ENCODE data around the gene ASCL3. TPM values are rescaled to one million over a fixed set of nuclear protein-coding genes. Genes with fewer than 3 reads are reported as not detected.
A peak's percentile ranks its signal among the peaks of the same experiment; 100 is the strongest.
"Not testable (repeated sequence)": the region's sequence is repeated elsewhere in the genome, so short reads cannot be mapped to it uniquely, and the experiment has no call there.

The ASCL3 gene
- total and polyA plus RNA-seq, 11 donors: not detected

DNA sequence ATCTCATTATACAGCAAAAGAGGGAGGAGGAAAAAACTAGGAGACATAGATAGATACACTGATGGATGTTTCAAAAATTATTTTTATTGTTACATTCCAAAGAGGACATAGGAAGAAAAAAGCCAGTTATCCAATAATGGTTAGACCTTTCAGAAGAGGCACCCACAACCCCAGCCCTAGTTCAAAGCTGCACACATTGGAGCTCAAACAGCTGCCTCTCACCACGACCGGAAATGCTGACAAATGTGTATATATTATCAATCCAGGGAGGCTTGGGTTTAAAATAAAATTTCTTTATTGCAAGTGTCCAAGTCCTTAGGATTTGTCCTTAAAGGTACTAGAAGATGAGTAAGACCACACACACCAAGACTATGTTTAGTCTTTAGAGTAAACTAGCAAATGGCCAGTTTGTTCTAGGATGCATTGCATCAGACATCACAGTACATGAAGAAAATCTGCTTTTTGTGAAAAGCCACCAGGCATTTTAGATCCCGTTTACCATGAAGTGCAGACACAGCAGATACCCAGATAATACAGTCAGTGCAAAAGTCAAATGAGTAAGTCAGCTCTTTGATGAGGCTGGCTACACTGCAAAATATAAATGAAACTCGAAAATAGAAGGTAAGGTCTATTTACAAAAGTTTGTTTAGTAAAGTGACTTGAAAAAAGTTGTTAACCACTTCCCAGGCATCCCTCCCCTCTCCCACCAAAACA is 4.6 kb upstream of the ASCL3 start:
- peaks cover 0 to 63% (median 49%) of the 10 kb centered on the region in 9 donors for H3K36me3 ChIP-seq
- WGBS, 4 donors: 76 to 83% (median 81%) methylated on average over 4 of the region's 4 CpGs
- H3K27me3 ChIP-seq: no peaks in the 10 kb centered on the region
- H3K4me3 ChIP-seq: no peak overlapping the region
- no peaks in the 10 kb centered on the region for H3K4me1 ChIP-seq
- DNase-seq (no peak), ATAC-seq (no peak)
- H3K9me3 ChIP-seq: no peaks in the 10 kb centered on the region
- TF ChIP-seq, protein P1, sequence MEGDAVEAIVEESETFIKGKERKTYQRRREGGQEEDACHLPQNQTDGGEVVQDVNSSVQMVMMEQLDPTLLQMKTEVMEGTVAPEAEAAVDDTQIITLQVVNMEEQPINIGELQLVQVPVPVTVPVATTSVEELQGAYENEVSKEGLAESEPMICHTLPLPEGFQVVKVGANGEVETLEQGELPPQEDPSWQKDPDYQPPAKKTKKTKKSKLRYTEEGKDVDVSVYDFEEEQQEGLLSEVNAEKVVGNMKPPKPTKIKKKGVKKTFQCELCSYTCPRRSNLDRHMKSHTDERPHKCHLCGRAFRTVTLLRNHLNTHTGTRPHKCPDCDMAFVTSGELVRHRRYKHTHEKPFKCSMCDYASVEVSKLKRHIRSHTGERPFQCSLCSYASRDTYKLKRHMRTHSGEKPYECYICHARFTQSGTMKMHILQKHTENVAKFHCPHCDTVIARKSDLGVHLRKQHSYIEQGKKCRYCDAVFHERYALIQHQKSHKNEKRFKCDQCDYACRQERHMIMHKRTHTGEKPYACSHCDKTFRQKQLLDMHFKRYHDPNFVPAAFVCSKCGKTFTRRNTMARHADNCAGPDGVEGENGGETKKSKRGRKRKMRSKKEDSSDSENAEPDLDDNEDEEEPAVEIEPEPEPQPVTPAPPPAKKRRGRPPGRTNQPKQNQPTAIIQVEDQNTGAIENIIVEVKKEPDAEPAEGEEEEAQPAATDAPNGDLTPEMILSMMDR (IDR thresholded peaks at IDR 0.05): no peak
- no peak for TF ChIP-seq POLR2A (IDR thresholded peaks at IDR 0.05)
- H3K27ac ChIP-seq: no peak overlapping the region
- intact Hi-C loops (cut with DNase I): loop anchor here in 1 of 10 donors (10.0 kb wide), 1 partner anchor 713 kb away; no protein-coding TSS in a partner anchor

DNA sequence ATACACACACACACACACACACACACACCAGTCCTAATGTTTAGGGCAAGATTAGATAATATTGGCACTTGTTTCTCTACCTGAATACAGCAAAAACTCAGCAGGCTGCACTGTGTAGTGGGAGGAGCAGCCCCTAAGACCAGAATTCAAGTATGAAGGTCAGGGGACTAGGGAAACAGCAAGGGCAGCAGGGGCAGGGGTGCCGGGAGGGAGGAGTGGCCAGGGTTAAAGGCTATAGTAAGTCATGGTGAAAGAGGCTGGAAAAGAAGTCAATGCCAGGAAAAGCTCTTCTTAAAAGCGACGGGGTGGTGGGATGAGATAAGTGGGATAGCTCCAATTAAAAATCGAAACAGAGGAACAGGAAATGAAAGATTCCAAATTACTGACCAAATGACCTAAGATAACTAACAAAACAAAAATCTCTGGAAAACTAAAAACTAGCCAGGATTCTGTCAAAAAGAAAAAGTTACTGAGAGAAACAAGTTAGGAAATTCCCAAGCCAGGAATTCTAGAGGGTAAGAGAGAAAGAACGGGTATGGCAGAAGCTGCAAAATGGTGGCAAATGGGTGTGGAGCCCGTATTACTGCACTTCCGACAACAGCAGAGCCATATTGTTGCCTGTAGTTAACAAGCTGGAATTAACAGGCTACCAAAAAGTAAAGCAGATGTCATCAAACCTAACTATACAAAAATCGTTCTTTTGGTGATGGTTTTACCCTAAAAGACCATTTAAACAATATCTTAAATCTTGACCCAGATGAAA is 1.3 kb downstream of the ASCL3 start:
- 53 to 66% (median 55%) methylated on average over 8 of the region's 8 CpGs for WGBS, 4 donors
- H3K4me1 ChIP-seq: no peaks in the 10 kb centered on the region
- H3K4me3 ChIP-seq: no peak overlapping the region
- no peak overlapping the region for H3K27ac ChIP-seq
- intact Hi-C loops (cut with DNase I): loop anchor here in 1 of 10 donors (10.0 kb wide), 1 partner anchor 707 kb away; no protein-coding TSS in a partner anchor
- H3K9me3 ChIP-seq: no peaks in the 10 kb centered on the region
- DNase-seq: no peak
- TF ChIP-seq POLR2A (IDR thresholded peaks at IDR 0.05): no peak
- TF ChIP-seq, protein P1 (IDR thresholded peaks at IDR 0.05): no peak
- peaks cover 0 to 5% (median 0%) of the 10 kb centered on the region in 9 donors for H3K36me3 ChIP-seq
- no peaks in the 10 kb centered on the region for H3K27me3 ChIP-seq
- peak in 1 of 4 donors; percentile 46 for ATAC-seq

DNA sequence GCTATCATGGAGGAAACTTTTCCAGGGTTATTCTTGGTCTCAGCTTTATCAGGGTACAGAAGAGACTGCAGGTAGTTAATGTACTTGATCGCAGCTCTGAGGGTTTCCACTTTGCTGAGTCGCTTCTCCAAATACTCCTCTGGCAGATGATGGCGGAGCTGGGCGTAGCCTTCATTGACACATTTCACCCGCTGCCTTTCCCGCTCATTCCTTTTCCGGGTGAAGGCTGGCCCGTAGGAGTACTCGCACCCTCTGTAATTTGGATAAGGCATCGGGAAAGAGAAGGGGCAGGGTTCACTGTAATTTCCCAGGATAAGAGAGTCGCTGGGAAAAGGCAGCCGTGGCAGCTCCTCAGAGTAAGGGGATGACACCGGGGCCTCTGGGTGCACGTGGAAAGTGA is 5.2 kb downstream of the ASCL3 start:
- Histone ChIP-seq H3K36me3 (no peaks in the 10 kb centered on the region), H3K9me3 (no peaks in the 10 kb centered on the region), H3K4me3 (no peak overlapping the region), H3K27ac (no peak overlapping the region), H3K27me3 (no peaks in the 10 kb centered on the region), H3K4me1 (no peaks in the 10 kb centered on the region)
- intact Hi-C loops (cut with DNase I): no loop called here
- no peak for TF ChIP-seq POLR2A (IDR thresholded peaks at IDR 0.05)
- TF ChIP-seq, protein P1 (IDR thresholded peaks at IDR 0.05): no peak
- WGBS, 4 donors: 83 to 88% (median 85%) methylated on average over 14 of the region's 14 CpGs
- no peak for DNase-seq
- no peak for ATAC-seq

DNA sequence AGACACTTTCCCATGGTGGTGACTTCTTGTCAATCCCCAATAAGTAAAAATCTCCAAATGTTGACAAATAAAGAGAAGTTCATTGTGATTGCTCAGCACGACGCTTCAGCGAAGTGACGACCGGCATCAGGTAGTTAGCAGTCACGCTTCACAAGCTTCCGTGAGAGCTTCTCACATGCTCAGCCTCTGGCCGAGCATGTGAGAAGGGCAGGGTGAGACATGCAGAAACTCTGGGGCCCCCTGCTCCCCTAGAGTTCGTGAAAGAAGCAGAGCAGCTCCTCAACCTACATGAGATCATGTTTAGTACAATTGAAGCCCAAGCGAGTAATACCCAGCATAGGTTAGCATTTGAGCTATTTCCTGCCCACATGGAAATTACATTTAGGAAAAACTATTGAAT is 5.7 kb downstream of the ASCL3 start:
- no peak for DNase-seq
- no peak overlapping the region for H3K27ac ChIP-seq
- intact Hi-C loops (cut with DNase I): no loop called here
- no peaks in the 10 kb centered on the region for H3K4me1 ChIP-seq
- H3K4me3 ChIP-seq: no peak overlapping the region
- 83 to 90% (median 89%) methylated on average over 10 of the region's 10 CpGs for WGBS, 4 donors
- H3K36me3 ChIP-seq: no peaks in the 10 kb centered on the region
- H3K27me3 ChIP-seq: no peaks in the 10 kb centered on the region
- no peak for ATAC-seq
- H3K9me3 ChIP-seq: no peaks in the 10 kb centered on the region
- no peak for TF ChIP-seq POLR2A (IDR thresholded peaks at IDR 0.05)

DNA sequence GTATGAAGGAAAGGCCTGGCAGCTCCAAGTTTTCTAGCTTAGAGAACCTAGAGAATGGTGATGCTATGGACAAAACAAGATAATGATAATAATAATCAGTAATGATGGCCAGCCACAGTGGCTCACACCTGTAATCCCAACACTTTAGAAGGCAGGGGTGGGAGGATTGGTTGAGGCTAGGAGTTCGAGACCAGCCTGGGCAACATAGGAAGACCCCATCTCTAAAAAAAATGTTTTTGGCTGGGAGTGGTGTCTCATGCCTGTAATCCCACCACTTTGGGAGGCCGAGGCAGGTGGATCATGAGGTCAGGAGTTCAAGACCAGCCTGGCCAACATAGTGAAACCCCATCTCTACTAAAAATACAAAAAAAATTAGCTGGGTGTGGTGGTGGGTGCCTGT is 7.0 kb downstream of the ASCL3 start:
- intact Hi-C loops (cut with DNase I); H3K4me3 ChIP-seq; ATAC-seq; H3K4me1 ChIP-seq; H3K9me3 ChIP-seq; DNase-seq; H3K27ac ChIP-seq; H3K27me3 ChIP-seq; H3K36me3 ChIP-seq: not testable (repeated sequence)
- WGBS, 4 donors: 92 to 94% (median 94%) methylated on average over 2 of the region's 2 CpGs

Data from heart left ventricle (tissue), 16 donors.